GM15510 (cell line): ENCODE data around the gene KCNG1.

Source experiments
- POLR2A ChIP-seq: IDR thresholded peaks from 3 replicates; pipeline ENCODE4 v1.6.1; 2011; ENCODE audit warnings: borderline replicate concordance; ENCODE audit not compliant: insufficient read length; ENCODE audit errors: extremely low read depth

KCNG1 gene, protein sequence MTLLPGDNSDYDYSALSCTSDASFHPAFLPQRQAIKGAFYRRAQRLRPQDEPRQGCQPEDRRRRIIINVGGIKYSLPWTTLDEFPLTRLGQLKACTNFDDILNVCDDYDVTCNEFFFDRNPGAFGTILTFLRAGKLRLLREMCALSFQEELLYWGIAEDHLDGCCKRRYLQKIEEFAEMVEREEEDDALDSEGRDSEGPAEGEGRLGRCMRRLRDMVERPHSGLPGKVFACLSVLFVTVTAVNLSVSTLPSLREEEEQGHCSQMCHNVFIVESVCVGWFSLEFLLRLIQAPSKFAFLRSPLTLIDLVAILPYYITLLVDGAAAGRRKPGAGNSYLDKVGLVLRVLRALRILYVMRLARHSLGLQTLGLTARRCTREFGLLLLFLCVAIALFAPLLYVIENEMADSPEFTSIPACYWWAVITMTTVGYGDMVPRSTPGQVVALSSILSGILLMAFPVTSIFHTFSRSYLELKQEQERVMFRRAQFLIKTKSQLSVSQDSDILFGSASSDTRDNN

GRCh38 chr20:51022803-51023616 lies at the start of gene KCNG1:
Gene KCNG1, minus strand, starts transcription at chr20:51023107. Its CDS starts 12,769 bp downstream, at chr20:51010338.
- no peak for TF ChIP-seq POLR2A

DNA sequence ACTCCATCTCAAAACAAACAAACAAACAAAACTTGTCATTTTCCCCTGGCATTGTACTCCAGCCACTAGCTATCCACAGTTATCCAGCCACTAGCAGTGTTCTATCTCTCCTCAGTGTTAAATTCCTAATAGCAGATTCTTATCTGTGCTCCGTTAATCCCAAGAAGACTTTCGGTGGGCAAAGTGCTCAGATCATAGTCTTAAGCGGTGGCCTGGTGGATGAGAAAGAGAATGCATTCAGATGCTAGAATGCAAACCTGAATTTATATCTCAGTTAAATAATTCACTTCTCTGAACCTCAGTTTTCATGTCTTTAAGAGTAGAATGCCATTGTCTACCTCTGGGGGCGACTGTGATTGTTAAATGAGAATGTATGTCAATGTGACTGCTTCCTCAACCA lies 47.7 kb upstream of the KCNG1 start:
- TF ChIP-seq POLR2A, result no peak

DNA sequence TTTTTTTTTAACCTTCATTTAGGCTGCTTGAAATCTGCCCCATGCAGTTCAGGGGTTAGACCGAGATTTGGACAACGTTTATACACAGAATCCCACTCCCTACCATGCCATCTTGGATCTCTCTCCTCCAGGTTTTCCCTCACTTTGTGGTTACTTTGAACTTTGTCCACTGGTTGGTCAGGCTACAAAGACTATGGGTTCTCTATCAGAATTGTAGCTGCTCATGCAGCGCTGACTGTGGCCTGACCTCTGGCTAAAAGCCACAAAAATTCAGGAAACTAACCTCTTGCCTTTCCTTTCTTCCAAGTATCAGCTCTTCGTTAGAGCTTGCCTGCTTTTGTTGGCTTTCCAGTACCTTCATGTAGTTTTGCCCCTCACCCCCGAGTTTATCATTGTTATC lies 44.9 kb upstream of the KCNG1 start:
- TF ChIP-seq POLR2A, result no peak

- TF ChIP-seq POLR2A, result no peak
These were observed 42.7 kb upstream of the KCNG1 start for GRCh38 chr20:51065615-51066014.

DNA sequence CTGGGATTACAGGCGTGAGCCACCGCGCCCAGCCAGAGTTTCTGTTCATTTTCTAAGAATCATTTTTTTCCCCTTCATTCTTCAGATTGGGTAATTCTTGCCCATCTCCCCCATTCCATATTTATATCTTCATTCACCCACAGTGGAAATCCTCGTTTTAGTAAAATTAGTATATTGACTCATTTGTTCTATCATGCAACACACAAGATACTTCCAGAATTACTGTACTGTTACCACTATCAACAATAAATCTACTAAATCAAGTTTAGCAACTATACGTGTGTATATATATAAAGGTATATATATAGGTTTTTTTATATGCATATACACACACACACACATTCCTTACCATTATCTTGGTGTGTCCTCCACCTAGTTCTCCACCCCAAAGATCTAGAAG lies 41.2 kb upstream of the KCNG1 start:
- no peak for TF ChIP-seq POLR2A

DNA sequence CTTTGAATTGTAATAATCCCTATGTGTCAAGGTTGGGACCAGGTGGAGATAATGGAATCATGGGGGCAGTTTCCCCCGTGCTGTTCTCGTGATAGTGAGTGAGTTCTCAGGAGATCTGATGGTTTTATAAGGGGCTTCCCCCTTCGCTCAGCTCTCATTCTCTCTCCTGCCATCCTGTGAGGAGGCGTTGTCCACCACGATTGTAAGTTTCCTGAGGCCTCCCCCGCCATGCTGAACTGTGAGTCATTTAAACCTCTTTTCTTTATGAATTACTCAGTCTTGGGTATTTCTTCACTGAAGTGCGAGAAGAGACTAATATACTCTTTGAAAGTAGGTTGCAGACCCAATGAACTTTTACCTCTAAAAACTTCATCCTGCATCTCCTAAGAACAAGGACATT lies 39.2 kb upstream of the KCNG1 start:
- TF ChIP-seq POLR2A, result no peak

- no peak for TF ChIP-seq POLR2A
These were observed 38.6 kb upstream of the KCNG1 start for GRCh38 chr20:51061418-51062045.

- no peak for TF ChIP-seq POLR2A
These were observed 37.4 kb upstream of the KCNG1 start for GRCh38 chr20:51060301-51060700.

DNA sequence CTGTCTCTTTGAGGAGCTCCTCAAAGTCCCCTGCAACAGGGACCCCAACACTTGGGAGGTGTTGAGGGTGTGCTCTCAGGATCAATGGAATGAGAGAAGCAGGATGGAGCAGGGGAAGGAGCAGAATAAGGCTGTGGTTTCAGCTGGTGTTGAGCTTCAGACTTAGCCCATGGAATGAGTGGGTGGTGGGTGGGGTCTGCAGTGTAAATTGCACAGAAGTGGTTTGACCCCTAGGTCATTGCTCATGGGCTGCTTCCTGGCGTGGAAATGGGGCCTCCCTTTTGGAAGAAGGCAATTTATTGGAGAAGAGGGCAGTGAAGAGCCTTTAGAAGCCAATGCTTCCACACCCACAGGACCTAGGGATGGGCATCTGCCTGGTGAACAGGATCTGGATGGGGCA lies 37.0 kb upstream of the KCNG1 start:
- no peak for TF ChIP-seq POLR2A

DNA sequence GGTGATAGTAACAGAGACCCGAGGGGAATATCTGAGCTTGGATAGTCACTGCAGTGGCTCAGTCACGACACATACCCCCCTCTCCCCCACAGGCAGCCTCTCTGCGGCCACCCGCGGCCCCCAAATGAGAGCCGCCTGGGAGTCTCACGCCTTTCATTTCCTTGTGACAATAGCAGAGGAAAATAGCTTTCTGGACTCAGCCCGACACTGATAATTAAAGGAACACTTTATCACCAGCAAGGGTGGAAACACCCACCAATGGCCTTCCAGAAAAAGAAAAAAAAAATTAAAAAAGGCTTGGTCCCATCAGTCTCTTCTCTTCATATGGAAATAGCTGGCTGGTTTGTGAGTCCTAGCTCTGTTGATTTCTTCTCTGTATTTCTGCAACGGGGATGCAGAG lies 35.1 kb upstream of the KCNG1 start:
- TF ChIP-seq POLR2A, result no peak

DNA sequence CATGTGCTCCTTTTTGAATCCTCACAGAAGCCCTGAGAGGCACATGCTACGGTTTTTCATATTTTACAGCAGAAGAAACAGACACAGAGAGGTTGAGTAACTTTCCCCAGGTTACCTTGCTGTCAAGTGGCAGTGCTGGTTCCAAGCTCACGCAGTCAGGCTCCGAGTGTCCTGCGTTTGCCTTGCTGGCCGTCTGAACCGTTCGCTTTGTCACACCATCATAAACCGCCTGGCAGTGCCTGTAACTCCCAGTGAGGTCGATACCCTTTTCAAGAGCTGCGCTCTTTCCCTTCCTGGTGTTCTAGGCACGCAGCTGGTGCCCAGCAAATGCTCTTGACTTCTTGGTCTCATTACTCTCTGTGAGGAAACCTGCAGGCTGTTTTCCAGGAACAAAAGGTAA lies 31.3 kb upstream of the KCNG1 start:
- no peak for TF ChIP-seq POLR2A

DNA sequence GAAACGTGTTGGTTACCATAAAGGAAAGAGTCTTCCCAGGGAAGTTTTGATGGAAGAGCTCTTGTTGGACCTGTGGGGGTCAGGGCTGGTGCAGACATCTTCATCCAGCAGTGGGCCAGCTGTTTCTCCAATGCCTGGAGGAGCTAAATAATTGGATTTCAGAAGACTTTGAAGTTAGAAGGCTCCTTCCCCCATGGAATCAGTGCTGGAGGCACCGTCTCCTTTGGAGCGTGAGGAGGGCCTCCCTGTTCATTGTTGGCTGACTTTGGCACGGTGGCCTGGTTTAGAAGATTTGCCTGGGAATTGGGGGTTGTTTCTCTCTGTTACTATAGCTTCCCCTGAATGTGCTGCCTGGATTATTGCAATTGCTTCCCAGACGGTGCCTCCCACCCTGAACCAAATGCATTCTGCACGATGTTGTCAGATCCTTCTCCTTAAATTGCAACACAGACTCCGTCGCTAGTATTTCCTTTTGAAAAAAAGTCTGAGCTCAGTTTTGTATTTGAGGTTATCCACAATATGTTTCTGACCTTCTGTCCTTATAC lies 27.7 kb upstream of the KCNG1 start:
- no peak for TF ChIP-seq POLR2A

DNA sequence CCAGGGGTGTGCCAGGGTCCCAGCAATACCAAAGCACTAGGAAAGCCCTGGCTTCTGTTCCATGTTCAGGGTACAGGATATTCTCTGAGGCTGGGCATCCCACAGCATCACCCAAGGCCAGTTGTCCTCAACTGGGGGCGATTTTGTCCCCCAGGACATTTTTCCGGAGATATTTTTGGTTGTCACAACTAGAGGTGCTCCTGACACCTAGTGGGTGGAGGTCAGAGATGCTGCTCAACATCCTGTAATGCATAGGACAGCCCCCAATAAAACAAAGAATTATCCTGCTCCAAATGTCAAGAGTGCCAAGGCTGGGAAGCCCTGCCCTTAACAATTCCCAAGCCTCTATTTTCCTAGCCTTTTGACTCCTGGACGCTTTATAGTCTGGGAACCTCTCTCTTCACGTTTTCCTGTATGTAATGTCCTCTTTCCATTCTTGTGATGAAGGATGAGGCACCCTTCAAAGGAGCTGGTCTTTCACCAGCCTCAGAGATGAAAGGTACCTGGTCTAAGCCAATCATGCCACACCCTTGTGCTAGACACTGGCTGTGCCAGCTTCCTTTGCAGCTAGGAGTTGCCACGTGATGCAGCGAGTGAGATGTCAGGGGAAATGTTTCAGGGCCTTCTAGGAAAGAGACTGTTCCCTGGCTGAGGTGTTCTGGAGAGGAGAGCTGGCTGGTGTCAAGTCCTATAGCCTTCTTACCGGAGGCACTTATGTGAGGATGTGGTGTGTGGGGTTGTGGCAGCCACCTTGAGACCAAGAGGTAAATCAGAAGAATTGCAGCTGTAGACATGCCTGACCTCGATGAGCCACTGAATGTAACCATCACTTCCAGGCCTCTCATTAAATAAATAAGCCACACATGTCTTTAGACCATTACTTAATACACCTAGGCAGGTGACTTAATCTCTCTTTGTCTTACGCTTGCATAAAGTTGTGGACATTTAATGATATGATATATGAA lies 23.4 kb upstream of the KCNG1 start:
- TF ChIP-seq POLR2A, result no peak

GRCh38 chr20:51044796-51045195 lies 21.9 kb upstream of the KCNG1 start:
- no peak for TF ChIP-seq POLR2A
